VCaP (cell line): Measurements from ENCODE around the gene SMNDC1.

ENCODE experiments used
- H3K27ac ChIP-seq: fragments of 450-650 bp; 2 replicates; pipeline ENCODE4 v1.5.1; 2017
- TF ChIP-seq, protein P1 (sequence below): fragments of 450-650 bp; conservative IDR thresholded peaks from 2 replicates; pipeline ENCODE4 v1.5.1; 2017; ENCODE audit warnings: mild to moderate bottlenecking, moderate library complexity

SMNDC1 gene

DNA sequence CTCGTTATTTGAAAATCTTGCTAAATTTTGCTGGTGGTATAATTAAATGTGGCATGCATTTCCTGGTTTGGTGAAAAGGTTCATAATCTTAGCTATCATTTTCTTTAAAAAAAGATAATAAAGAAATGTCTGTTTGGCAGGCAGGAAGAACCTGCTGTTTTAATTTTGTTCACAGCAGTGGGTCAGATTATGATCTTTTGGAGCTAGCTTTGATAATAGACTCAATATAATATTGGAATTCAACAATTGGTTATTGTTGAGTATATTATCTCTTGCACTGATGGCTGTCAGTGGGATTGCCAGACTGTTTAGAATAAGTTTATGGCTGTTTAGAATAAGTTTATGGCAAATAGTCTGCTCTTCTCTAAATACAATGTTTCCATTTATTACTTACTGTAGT is 62.2 kb downstream of the SMNDC1 start:
- no peak overlapping the region for H3K27ac ChIP-seq
- TF ChIP-seq, protein P1, sequence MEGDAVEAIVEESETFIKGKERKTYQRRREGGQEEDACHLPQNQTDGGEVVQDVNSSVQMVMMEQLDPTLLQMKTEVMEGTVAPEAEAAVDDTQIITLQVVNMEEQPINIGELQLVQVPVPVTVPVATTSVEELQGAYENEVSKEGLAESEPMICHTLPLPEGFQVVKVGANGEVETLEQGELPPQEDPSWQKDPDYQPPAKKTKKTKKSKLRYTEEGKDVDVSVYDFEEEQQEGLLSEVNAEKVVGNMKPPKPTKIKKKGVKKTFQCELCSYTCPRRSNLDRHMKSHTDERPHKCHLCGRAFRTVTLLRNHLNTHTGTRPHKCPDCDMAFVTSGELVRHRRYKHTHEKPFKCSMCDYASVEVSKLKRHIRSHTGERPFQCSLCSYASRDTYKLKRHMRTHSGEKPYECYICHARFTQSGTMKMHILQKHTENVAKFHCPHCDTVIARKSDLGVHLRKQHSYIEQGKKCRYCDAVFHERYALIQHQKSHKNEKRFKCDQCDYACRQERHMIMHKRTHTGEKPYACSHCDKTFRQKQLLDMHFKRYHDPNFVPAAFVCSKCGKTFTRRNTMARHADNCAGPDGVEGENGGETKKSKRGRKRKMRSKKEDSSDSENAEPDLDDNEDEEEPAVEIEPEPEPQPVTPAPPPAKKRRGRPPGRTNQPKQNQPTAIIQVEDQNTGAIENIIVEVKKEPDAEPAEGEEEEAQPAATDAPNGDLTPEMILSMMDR: no peak

DNA sequence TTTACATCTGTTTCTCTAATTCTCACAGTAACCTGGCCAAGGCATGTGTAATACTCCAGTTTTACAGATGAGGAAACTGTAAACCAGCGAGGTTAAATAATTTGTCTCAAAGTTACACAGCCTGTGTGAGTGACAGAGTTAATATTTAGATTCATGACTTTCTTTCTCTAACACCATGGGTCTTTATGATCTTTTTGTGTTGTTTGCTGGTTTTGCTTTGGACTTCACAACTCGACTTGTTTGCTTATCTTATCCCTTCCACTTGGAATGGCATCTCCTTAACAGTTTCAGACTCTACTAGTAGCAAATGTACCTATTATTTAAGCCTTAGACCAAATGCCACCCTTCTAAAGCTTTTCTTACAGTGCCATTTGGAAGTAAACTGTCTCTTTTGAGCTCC is 62.9 kb downstream of the SMNDC1 start:
- no peak overlapping the region for H3K27ac ChIP-seq
- TF ChIP-seq, protein P1: no peak

DNA sequence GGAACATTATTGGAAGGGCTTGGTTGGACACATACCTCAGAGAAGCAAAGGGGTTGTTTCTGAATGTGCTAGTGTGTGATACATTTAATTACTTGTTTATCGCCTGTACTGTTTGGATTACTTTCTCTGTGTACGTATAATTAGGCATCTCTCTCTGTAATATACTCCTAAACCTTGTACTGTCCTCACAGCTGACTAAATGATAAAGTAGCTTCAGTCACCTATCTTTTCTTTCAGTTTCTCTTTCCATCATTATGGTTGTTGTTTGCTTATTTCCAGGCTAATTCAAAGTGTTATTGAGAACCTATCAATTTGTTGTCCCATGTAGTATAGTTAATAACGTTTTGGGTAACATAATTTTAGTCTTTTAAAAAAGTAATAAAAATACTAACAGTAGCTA is 63.3 kb downstream of the SMNDC1 start:
- TF ChIP-seq, protein P1: no peak
- no peak overlapping the region for H3K27ac ChIP-seq
